Nucleus accumbens (tissue), 56 donors: Measurements from ENCODE around the gene ZNF862.
A peak's percentile ranks its signal among the peaks of the same experiment; 100 is the strongest.

Source experiments
- DNase-seq, 56 donors: peaks; one replicate each; lab custom pipeline; 2025; lab: John Stamatoyannopoulos, UW

ZNF862 gene

GRCh38 chr7:149863500-149863899 is 25.3 kb downstream of the ZNF862 start:
- DNase-seq, result no peak

GRCh38 chr7:149864023-149864422 is 25.8 kb downstream of the ZNF862 start:
- DNase-seq, result no peak

GRCh38 chr7:149864751-149865150 is 26.6 kb downstream of the ZNF862 start:
- no peak for DNase-seq

GRCh38 chr7:149865437-149865836 is 27.3 kb downstream of the ZNF862 start:
- no peak for DNase-seq

- no peak for DNase-seq
Observed at GRCh38 chr7:149866139-149866778, 28.1 kb downstream of the ZNF862 start.

GRCh38 chr7:149866779-149867447 is 28.7 kb downstream of the ZNF862 start:
- no peak for DNase-seq

GRCh38 chr7:149867762-149868622 is 29.8 kb downstream of the ZNF862 start:
- no peak for DNase-seq

GRCh38 chr7:149868623-149869290 is 30.6 kb downstream of the ZNF862 start:
- peak in 1 of 56 donors; percentile 54 for DNase-seq

GRCh38 chr7:149869291-149869650 is 31.1 kb downstream of the ZNF862 start:
- DNase-seq, result no peak

GRCh38 chr7:149869867-149870266 is 31.7 kb downstream of the ZNF862 start:
- no peak for DNase-seq

GRCh38 chr7:149870274-149870673 is 32.1 kb downstream of the ZNF862 start:
- DNase-seq, result no peak

- DNase-seq, result no peak
Observed at GRCh38 chr7:149870701-149871483, 32.7 kb downstream of the ZNF862 start.

GRCh38 chr7:149871576-149871975 is 33.4 kb downstream of the ZNF862 start:
- DNase-seq, result peak in 2 of 56 donors; percentile 24 to 39

GRCh38 chr7:149872419-149873073 is 34.4 kb downstream of the ZNF862 start:
- peak in 49 of 56 donors; percentile 29 to 87 (median 66) for DNase-seq

- DNase-seq, result peak; percentile 29 to 98 (median 92)
Observed at GRCh38 chr7:149873074-149873969, 35.1 kb downstream of the ZNF862 start, which contains the start of gene ATP6V0E2. ATP6V0E2 (plus strand) TSS chr7:149873969; CDS start chr7:149874066, 97 bp downstream.

- DNase-seq, result no peak
Observed at GRCh38 chr7:149873970-149874643, 35.9 kb downstream of the ZNF862 start.

GRCh38 chr7:149874644-149875028 is 36.5 kb downstream of the ZNF862 start:
- DNase-seq, result no peak

- DNase-seq, result no peak
Observed at GRCh38 chr7:149875396-149875795, 37.2 kb downstream of the ZNF862 start.
